Activated CD8-positive, alpha-beta memory T cell treated with anti-CD3 and anti-CD28 coated beads, Interleukin-2, amount 50 U/mL, for 48 hours (primary cell): ENCODE data around the gene HPN.

Experiments
- DNase-seq: peaks from one replicate; pipeline ENCODE4 v3.0.0-alpha.2; 2020

HPN gene

DNA sequence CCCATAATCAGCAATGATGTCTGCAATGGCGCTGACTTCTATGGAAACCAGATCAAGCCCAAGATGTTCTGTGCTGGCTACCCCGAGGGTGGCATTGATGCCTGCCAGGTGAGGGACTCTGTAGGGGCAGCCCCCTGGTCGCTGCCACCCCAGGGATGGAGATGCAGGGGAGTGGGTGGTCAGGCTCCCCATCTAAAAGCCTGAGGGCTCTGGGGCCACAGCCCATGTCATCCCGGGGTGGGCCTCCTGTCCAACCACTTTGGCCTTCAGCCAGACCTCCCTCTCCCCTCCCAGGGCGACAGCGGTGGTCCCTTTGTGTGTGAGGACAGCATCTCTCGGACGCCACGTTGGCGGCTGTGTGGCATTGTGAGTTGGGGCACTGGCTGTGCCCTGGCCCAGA, 24.1 kb downstream of the HPN start:
- DNase-seq: no peak

- DNase-seq: no peak
These were observed 24.6 kb downstream of the HPN start for GRCh38 chr19:35066121-35066520.

- DNase-seq: peak; percentile 99
These were observed 25.4 kb downstream of the HPN start for GRCh38 chr19:35066691-35067563.

DNA sequence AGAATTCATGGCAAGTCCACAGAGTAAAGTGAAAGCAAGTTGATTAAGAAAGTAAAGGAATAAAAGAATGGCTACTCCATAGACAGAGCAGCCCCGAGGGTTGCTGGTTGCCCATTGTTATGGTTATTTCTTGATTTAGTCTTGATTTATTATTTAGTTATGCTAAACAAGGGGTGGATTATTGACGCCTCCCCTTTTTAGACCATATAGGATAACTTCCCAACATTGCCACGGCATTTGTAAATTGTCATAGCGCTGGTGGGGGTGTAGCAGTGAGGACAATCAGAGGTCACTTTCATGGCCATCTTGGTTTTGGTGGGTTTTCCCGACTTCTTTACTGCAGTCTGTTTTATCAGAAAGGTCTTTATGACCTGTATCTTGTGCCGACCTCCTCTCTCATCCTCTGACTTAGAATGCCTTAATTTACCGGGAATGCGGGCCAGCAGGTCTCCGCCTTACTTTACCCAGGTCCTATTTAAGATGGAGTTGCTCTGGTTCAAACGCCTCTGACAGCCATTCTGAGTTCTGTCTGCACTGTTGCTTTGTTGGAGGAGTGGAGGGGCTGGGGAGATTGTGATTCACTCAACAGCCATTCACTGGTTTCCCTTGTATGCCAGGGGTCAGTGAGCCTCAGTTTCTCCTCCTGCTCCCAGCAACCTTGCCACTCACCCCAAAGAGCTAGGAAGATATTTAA, 27.6 kb downstream of the HPN start:
- DNase-seq: no peak

DNA sequence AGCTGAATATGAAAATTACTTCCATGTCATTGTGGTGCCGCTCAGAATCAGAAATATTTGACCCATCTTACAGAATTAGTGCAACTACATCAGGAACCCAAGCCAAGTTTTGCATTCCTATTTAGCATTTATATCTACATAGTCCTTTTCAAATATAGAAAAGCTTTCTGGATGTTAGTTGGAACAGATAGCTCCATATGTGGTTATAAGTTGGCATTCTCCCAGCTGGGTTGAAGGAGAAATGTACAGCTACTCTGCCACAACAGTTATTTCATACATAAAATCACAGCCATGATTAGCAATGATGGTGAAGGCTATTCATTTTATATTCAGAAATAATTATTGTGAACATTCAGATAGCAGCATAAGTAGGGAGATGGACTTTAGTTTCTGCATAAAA, 28.2 kb downstream of the HPN start:
- DNase-seq: no peak

GRCh38 chr19:35070471-35070870, 28.9 kb downstream of the HPN start:
- no peak for DNase-seq

DNA sequence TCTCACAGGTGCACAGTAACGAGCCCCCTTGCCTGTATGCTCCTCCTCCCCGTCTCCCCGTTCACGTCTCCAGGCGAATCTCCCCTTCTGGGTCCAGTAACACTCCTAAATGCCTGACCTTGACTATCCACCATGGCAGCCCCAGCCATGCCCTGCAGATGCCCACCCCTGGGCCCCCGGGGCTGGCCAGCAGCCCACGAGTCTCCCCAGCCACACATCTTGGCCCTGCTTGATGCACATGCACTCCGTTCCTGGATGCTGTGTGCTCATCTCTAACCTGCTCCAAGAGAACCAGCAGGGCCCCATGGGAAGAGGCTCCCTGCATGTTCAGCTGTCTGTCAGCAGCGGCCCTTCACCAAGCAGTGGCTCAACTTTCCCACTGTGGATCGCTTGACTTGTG, 32.0 kb downstream of the HPN start:
- no peak for DNase-seq

GRCh38 chr19:35073941-35074340, 32.4 kb downstream of the HPN start:
- no peak for DNase-seq

- no peak for DNase-seq
These were observed 33.1 kb downstream of the HPN start for GRCh38 chr19:35074426-35075201.

GRCh38 chr19:35075202-35076025, 33.9 kb downstream of the HPN start:
- no peak for DNase-seq

GRCh38 chr19:35076026-35076370, 34.5 kb downstream of the HPN start:
- no peak for DNase-seq

DNA sequence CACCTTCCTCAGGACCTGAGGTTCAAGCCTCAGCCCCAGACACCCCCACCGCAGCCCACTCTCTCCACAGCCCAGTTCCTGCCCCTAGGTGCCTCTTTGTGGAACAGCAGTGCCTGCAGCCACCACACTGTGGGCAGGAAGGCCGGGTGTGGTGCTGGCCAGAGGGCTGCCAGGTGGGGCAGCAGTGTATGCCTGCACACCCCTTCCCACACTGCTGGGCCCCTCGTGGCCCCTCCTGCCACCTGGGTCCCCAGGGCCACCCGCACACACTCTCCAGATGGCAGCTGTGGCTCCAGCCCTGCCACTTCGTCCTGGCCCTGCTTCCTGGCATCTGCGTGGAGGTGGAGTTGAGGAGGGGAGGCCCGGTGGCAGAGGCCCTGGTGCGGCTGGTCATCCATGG, 35.1 kb downstream of the HPN start:
- DNase-seq: no peak

GRCh38 chr19:35077411-35078223, 36.1 kb downstream of the HPN start:
- DNase-seq: no peak

GRCh38 chr19:35079826-35080225, 38.3 kb downstream of the HPN start:
- DNase-seq: no peak

- no peak for DNase-seq
These were observed 39.2 kb downstream of the HPN start for GRCh38 chr19:35080613-35081170.

- DNase-seq: no peak
These were observed 39.7 kb downstream of the HPN start for GRCh38 chr19:35081201-35081600.

- no peak for DNase-seq
These were observed 42.4 kb downstream of the HPN start for GRCh38 chr19:35083691-35084508.

DNA sequence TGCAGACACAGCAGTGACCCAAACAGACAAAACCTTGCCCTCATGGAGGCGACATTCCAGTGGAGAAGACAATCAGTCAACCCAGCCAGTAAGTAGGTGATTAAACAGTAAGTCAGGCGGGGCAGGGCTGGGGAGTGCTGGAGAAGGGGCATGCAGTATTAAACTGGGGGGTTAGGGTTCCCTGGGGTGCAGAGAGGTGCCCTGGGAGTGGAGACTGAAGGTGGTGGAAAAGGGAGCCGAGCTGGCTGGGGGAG, 42.9 kb downstream of the HPN start:
- DNase-seq: no peak

DNA sequence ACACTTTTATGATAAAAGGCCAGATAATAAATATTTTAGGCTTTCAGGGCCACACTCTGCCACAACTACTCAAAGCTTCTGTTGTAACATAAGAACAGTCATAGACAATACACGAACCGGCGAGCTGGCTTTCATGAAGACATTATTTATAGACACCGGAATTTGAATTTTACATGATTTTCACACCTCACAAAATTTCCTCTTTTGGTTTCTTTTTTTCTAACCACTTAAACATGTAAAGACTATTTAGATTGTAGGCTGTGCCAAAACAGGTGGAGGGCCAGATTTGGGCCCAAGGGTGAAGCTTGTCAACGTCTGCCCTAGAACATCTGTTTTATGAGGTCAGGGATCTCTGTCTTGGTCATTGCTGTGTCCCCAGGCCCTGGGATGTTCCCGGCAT, 44.4 kb downstream of the HPN start:
- no peak for DNase-seq

DNA sequence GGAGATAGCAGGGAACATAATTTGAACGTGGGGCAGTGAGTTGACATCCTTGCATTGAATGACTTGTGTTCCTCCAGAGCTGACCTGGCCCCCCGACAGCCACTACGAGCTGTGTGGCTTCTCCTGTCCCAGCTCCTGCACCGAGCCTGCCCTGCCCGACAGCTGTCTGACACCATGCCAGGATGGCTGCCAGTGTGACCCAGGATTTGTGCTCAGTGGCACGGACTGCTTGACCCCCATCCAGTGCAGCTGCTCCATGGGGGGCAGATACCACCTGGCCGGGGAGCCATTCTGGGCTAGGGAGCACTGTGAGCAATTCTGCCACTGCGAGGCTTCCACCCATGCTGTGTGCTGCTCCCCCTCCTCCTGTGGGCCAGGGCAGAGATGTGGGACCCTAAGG, 44.9 kb downstream of the HPN start:
- no peak for DNase-seq

GRCh38 chr19:35087393-35087792, 45.9 kb downstream of the HPN start:
- no peak for DNase-seq
